Measurements from ENCODE around the gene CINP. TPM values are rescaled to one million over a fixed set of nuclear protein-coding genes. Genes with fewer than 3 reads are reported as not detected.

The CINP gene
- total and polyA plus RNA-seq, 2 of the 13 experiments (the other 11 are each of a cell fraction or from before 2014, with no cell fraction given), result 32.8 to 42.8 TPM

- TF ChIP-seq PHF20 (CRISPR knock-in tag; IDR thresholded peaks at IDR 0.05), result no peak
- no peak; the same call in 1 of the 2 replicates for TF ChIP-seq ZIK1 (CRISPR knock-in tag; IDR thresholded peaks at IDR 0.05; ENCODE audit: borderline replicate concordance, low read depth)
- TF ChIP-seq ZNF747 (CRISPR knock-in tag; IDR thresholded peaks at IDR 0.05; ENCODE audit: borderline replicate concordance), result no peak
- TF ChIP-seq HDAC6 (IDR thresholded peaks at IDR 0.05; ENCODE audit: low read depth, low read length), result no peak
- TF ChIP-seq ISL2 (CRISPR knock-in tag; IDR thresholded peaks at IDR 0.05), result no peak
- no peak for TF ChIP-seq ATRX (CRISPR knock-in tag; IDR thresholded peaks at IDR 0.05; ENCODE audit: borderline replicate concordance)
- TF ChIP-seq KLF11 (CRISPR knock-in tag; IDR thresholded peaks at IDR 0.05), result no peak
- TF ChIP-seq NBN (conservative IDR thresholded peaks at IDR 0.05), result no peak
- TF ChIP-seq ZSCAN31 (CRISPR knock-in tag; IDR thresholded peaks at IDR 0.05; ENCODE audit: low read depth), result no peak
- TF ChIP-seq, protein P1, sequence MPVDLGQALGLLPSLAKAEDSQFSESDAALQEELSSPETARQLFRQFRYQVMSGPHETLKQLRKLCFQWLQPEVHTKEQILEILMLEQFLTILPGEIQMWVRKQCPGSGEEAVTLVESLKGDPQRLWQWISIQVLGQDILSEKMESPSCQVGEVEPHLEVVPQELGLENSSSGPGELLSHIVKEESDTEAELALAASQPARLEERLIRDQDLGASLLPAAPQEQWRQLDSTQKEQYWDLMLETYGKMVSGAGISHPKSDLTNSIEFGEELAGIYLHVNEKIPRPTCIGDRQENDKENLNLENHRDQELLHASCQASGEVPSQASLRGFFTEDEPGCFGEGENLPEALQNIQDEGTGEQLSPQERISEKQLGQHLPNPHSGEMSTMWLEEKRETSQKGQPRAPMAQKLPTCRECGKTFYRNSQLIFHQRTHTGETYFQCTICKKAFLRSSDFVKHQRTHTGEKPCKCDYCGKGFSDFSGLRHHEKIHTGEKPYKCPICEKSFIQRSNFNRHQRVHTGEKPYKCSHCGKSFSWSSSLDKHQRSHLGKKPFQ (CRISPR knock-in tag; IDR thresholded peaks at IDR 0.05; ENCODE audit: insufficient replicate concordance), result peak; percentile 13
- TF ChIP-seq TRIM24 (CRISPR knock-in tag; IDR thresholded peaks at IDR 0.05), result no peak
- TF ChIP-seq RARG (CRISPR knock-in tag; IDR thresholded peaks at IDR 0.05; ENCODE audit: low read depth), result no peak
- TF ChIP-seq, protein P2, sequence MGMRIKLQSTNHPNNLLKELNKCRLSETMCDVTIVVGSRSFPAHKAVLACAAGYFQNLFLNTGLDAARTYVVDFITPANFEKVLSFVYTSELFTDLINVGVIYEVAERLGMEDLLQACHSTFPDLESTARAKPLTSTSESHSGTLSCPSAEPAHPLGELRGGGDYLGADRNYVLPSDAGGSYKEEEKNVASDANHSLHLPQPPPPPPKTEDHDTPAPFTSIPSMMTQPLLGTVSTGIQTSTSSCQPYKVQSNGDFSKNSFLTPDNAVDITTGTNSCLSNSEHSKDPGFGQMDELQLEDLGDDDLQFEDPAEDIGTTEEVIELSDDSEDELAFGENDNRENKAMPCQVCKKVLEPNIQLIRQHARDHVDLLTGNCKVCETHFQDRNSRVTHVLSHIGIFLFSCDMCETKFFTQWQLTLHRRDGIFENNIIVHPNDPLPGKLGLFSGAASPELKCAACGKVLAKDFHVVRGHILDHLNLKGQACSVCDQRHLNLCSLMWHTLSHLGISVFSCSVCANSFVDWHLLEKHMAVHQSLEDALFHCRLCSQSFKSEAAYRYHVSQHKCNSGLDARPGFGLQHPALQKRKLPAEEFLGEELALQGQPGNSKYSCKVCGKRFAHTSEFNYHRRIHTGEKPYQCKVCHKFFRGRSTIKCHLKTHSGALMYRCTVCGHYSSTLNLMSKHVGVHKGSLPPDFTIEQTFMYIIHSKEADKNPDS (CRISPR knock-in tag; IDR thresholded peaks at IDR 0.05), result no peak
- no peak for TF ChIP-seq ZNF225 (CRISPR knock-in tag; IDR thresholded peaks at IDR 0.05)
- no peak for TF ChIP-seq ZNF570 (CRISPR knock-in tag; IDR thresholded peaks at IDR 0.05; ENCODE audit: borderline replicate concordance)
- TF ChIP-seq ZNF546 (CRISPR knock-in tag; conservative IDR thresholded peaks at IDR 0.05), result no peak
- no peak for TF ChIP-seq PCBP2 (optimal IDR thresholded peaks at IDR 0.05; ENCODE audit: low read depth, low read length, poor library complexity, severe bottlenecking)
- 0 out of 2 replicates have a peak, but pooled peaks have one; percentile 6 for TF ChIP-seq SIN3B (IDR thresholded peaks at IDR 0.05; ENCODE audit: low read length)
- no peak for TF ChIP-seq SMARCC2 (IDR thresholded peaks at IDR 0.05)
- TF ChIP-seq ZNF264 (CRISPR knock-in tag; IDR thresholded peaks at IDR 0.05), result no peak
- TF ChIP-seq ZNF337 (CRISPR knock-in tag; IDR thresholded peaks at IDR 0.05; ENCODE audit: borderline replicate concordance, low read depth), result no peak
- TF ChIP-seq SOX6 (IDR thresholded peaks at IDR 0.05), result no peak
- no peak for TF ChIP-seq SOX6 (CRISPR knock-in tag; IDR thresholded peaks at IDR 0.05)
- TF ChIP-seq KLF15 (CRISPR knock-in tag; IDR thresholded peaks at IDR 0.05; ENCODE audit: borderline replicate concordance), result no peak
- TF ChIP-seq ZNF383 (CRISPR knock-in tag; IDR thresholded peaks at IDR 0.05; ENCODE audit: borderline replicate concordance), result no peak
- TF ChIP-seq CBFB (CRISPR knock-in tag; IDR thresholded peaks at IDR 0.05), result no peak
- TF ChIP-seq ZNF441 (CRISPR knock-in tag; IDR thresholded peaks at IDR 0.05; ENCODE audit: borderline replicate concordance), result no peak
- no peak for TF ChIP-seq SNAI1 (CRISPR knock-in tag; IDR thresholded peaks at IDR 0.05; ENCODE audit: borderline replicate concordance)
- no peak for TF ChIP-seq ZFX (CRISPR knock-in tag; IDR thresholded peaks at IDR 0.05; ENCODE audit: low read depth)
- no peak for TF ChIP-seq ZMYM4 (CRISPR knock-in tag; IDR thresholded peaks at IDR 0.05)
- no peak for TF ChIP-seq ZNF256 (CRISPR knock-in tag; conservative IDR thresholded peaks at IDR 0.05)
Observed at GRCh38 chr14:102317564-102318248, 45.0 kb downstream of the CINP start (continued).
